Smooth muscle cell (in vitro differentiated cells): ENCODE results near the gene CMIP. TPM values are rescaled to one million over a fixed set of nuclear protein-coding genes. Genes with fewer than 3 reads are reported as not detected.

ENCODE experiments used
- DNase-seq: peaks from one replicate; lab custom pipeline; 2025; ENCODE audit not compliant: unreplicated experiment; lab: John Stamatoyannopoulos, UW
- H2AFZ ChIP-seq: fragments of 200-600 bp; sonication (generic); 2 replicates; pipeline ENCODE4 v1.6.0; 2016; ENCODE audit warnings: antibody characterized with exemption, low read depth, mild to moderate bottlenecking
- H3F3A ChIP-seq: fragments of 200-600 bp; sonication (generic); 2 replicates; pipeline ENCODE4 v1.6.0; 2017; ENCODE audit warnings: antibody characterized with exemption, low read depth
- H3K27ac ChIP-seq: fragments of 200-600 bp; sonication (generic); 2 replicates; pipeline ENCODE4 v1.5.1; 2016; ENCODE audit warnings: low read depth, mild to moderate bottlenecking
- H3K27me3 ChIP-seq: fragments of 200-600 bp; sonication (generic); 2 replicates; pipeline ENCODE4 v1.6.1; 2016; ENCODE audit warnings: low read depth, mild to moderate bottlenecking
- H3K36me3 ChIP-seq: fragments of 200-600 bp; sonication (generic); 2 replicates; pipeline ENCODE4 v1.5.1; 2016; ENCODE audit warnings: low read depth
- H3K4me1 ChIP-seq: fragments of 200-600 bp; sonication (generic); 2 replicates; pipeline ENCODE4 v1.5.1; 2016; ENCODE audit warnings: low read depth
- H3K4me2 ChIP-seq: fragments of 200-600 bp; sonication (generic); 2 replicates; pipeline ENCODE4 v1.6.0; 2016; ENCODE audit warnings: mild to moderate bottlenecking
- H3K4me3 ChIP-seq: fragments of 200-600 bp; sonication (generic); 2 replicates; pipeline ENCODE4 v1.5.1; 2016; ENCODE audit warnings: mild to moderate bottlenecking
- H3K79me2 ChIP-seq: fragments of 200-600 bp; sonication (generic); 2 replicates; pipeline ENCODE4 v1.6.0; 2016; ENCODE audit warnings: low read depth, mild to moderate bottlenecking
- H3K9ac ChIP-seq: fragments of 200-600 bp; sonication (generic); 2 replicates; pipeline ENCODE4 v1.6.0; 2016; ENCODE audit warnings: low read depth
- H3K9me3 ChIP-seq: fragments of 200-600 bp; sonication (generic); replicated peaks from 2 replicates; pipeline ENCODE4 v1.5.1; 2016; ENCODE audit warnings: low read depth
- H4K20me1 ChIP-seq: fragments of 200-600 bp; sonication (generic); 2 replicates; pipeline ENCODE4 v1.6.0; 2016; ENCODE audit warnings: low read depth
- WGBS: methylation state at CpG from one replicate; pipeline ENCODE4 v1.1.7; 2016; ENCODE audit warnings: low lambda C conversion rate; 5-methylcytosine and 5-hydroxymethylcytosine counted together
- polyA plus RNA-seq: library from polyadenylated mRNA; unstranded; fragments of >200 nt; fragmentation: Nextera tagmentation; extraction: Ambion mirVana; gene quantifications from 2 replicates; pipeline ENCODE4 v1.2.1, GENCODE V29; 2016
- total RNA-seq: library from RNA; depleted of rRNA; stranded (reverse); fragments of >200 nt; gene quantifications from 2 replicates; pipeline ENCODE4 v1.2.3, GENCODE V29; 2014
- TF ChIP-seq, protein P1 (sequence below): fragments of 200-600 bp; sonication (generic); IDR thresholded peaks from 2 replicates; pipeline ENCODE4 v1.5.1; 2017; ENCODE audit warnings: borderline replicate concordance, mild to moderate bottlenecking, antibody characterized with exemption; ENCODE audit not compliant: insufficient read depth, poor library complexity, severe bottlenecking

Gene CMIP
- total and polyA plus RNA-seq, 2 experiments from 2014 or later = 2.5 to 44.5 TPM

DNA sequence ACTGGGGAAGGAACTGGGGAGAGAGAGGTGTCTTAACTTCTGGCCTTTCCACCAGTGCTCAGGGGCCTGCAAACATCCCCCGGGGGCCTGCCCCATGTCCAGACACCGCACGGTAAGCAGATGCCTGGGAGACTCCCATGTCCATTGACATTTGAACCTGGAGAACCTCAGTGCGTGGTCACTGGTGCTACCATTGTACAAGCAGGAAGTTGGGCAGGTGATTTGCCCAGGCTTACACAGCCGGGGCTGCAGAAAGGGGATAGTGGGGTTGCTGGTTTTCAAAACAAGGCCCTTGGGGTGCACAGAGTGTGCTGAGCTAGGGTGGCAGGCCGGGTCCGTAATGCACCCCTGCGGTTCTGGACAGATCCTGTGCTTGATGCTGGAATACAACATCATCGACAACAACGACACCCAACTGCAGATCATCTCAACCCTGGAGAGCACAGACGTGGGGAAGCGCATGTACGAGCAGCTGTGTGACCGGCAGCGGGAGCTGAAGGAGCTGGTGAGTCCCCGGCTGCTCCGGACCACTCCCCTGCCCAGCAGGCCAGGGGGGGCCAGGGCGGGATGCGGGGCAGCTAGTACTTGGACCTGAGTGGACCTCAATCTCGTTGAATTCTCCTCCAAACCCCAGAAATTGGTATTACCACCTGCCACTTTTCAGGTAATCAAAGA, 256.8 kb downstream of the CMIP start:
- no peaks in the 10 kb centered on the region for H3K9me3 ChIP-seq
- H3K27ac ChIP-seq = no peak overlapping the region
- H2AFZ ChIP-seq = no peak overlapping the region
- no peak for DNase-seq
- TF ChIP-seq, protein P1, sequence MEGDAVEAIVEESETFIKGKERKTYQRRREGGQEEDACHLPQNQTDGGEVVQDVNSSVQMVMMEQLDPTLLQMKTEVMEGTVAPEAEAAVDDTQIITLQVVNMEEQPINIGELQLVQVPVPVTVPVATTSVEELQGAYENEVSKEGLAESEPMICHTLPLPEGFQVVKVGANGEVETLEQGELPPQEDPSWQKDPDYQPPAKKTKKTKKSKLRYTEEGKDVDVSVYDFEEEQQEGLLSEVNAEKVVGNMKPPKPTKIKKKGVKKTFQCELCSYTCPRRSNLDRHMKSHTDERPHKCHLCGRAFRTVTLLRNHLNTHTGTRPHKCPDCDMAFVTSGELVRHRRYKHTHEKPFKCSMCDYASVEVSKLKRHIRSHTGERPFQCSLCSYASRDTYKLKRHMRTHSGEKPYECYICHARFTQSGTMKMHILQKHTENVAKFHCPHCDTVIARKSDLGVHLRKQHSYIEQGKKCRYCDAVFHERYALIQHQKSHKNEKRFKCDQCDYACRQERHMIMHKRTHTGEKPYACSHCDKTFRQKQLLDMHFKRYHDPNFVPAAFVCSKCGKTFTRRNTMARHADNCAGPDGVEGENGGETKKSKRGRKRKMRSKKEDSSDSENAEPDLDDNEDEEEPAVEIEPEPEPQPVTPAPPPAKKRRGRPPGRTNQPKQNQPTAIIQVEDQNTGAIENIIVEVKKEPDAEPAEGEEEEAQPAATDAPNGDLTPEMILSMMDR = no peak
- H3K9ac ChIP-seq = no peak overlapping the region
- no peak overlapping the region for H3K4me2 ChIP-seq
- peaks cover 4% of the 10 kb centered on the region for H3F3A ChIP-seq
- whole genome bisulfite sequencing = 98% methylated on average over 20 of the region's 20 CpGs
- no peaks in the 10 kb centered on the region for H3K36me3 ChIP-seq
- no peak overlapping the region for H3K4me3 ChIP-seq
- H3K4me1 ChIP-seq = no peaks in the 10 kb centered on the region
- H3K27me3 ChIP-seq = no peaks in the 10 kb centered on the region
- peaks cover 5% of the 10 kb centered on the region for H3K79me2 ChIP-seq
- H4K20me1 ChIP-seq = no peaks in the 10 kb centered on the region

- H3K4me2 ChIP-seq = no peak overlapping the region
- H3K36me3 ChIP-seq = no peaks in the 10 kb centered on the region
- H3K27me3 ChIP-seq = no peaks in the 10 kb centered on the region
- no peak overlapping the region for H3K9ac ChIP-seq
- H3K79me2 ChIP-seq = peaks cover 5% of the 10 kb centered on the region
- H3K9me3 ChIP-seq = no peaks in the 10 kb centered on the region
- TF ChIP-seq, protein P1 = no peak
- no peak for DNase-seq
- H2AFZ ChIP-seq = no peak overlapping the region
- H3K4me1 ChIP-seq = no peaks in the 10 kb centered on the region
- no peaks in the 10 kb centered on the region for H4K20me1 ChIP-seq
- 100% methylated on average over 5 of the region's 5 CpGs for WGBS
- H3K4me3 ChIP-seq = no peak overlapping the region
- H3F3A ChIP-seq = peaks cover 4% of the 10 kb centered on the region
- H3K27ac ChIP-seq = no peak overlapping the region
Observed at GRCh38 chr16:81702506-81702905, 257.9 kb downstream of the CMIP start.

GRCh38 chr16:81703177-81704155, 258.9 kb downstream of the CMIP start:
- H3K36me3 ChIP-seq = no peaks in the 10 kb centered on the region
- TF ChIP-seq, protein P1 = no peak
- peaks cover 4% of the 10 kb centered on the region for H3F3A ChIP-seq
- no peaks in the 10 kb centered on the region for H3K9me3 ChIP-seq
- DNase-seq = peak; percentile 40
- H2AFZ ChIP-seq = no peak overlapping the region
- H3K4me2 ChIP-seq = peak overlapping the region; percentile 63
- peak overlapping the region; percentile 17 for H3K4me3 ChIP-seq
- no peaks in the 10 kb centered on the region for H4K20me1 ChIP-seq
- WGBS = 44% methylated on average over 20 of the region's 27 CpGs
- no peaks in the 10 kb centered on the region for H3K4me1 ChIP-seq
- no peaks in the 10 kb centered on the region for H3K27me3 ChIP-seq
- H3K9ac ChIP-seq = no peak overlapping the region
- peaks cover 5% of the 10 kb centered on the region for H3K79me2 ChIP-seq
- H3K27ac ChIP-seq = peak overlapping the region; percentile 58
